HFF-Myc (cell line): Measurements from ENCODE around the gene TBC1D8.

ENCODE experiments used
- DNase-seq: peaks from one replicate; pipeline ENCODE4 v3.0.0-alpha.2; 2011; ENCODE audit warnings: low read depth; ENCODE audit errors: extremely low read depth
- H3K4me3 ChIP-seq: replicated peaks from 2 replicates; pipeline ENCODE4 v1.5.1; 2011; ENCODE audit warnings: low read depth, mild to moderate bottlenecking, control low read depth, low read length
- TF ChIP-seq, protein P1 (sequence below): IDR thresholded peaks from 2 replicates; pipeline ENCODE4 v1.5.1; 2012; ENCODE audit warnings: mild to moderate bottlenecking, low read depth, low read length, control low read depth; ENCODE audit errors: missing control alignments

Gene TBC1D8

DNA sequence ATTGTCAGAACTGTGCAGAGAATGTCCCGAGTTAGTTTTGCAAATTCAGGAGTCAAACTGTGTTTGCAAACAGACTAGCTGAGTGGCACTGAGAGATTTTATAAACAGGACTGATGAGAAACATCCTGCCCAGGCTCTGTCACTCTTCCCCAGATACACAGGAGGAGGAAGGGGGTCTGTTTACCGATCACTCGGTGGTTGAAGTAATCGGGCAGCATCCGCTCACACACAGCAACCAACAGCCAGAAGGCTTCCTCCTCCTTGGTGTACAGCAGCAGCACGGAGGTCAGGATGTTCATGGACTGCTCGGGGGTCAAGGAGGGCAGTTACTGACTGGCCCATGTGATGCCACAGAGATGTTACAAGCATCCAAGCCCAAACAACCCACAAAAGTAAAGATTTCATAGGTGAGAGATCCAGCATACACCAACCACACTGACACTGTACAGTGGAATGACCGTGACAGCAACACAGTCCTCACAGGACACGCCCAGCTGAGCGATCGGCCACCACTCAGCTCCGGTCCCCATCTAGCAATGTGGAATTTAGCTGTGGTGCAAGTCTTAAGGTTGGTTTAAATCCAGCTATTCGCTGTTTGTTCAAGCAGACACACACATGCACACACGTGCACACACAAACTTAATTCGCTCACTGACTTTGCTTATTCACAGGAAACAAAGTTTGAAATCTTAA lies 119.0 kb downstream of the TBC1D8 start:
- H3K4me3 ChIP-seq: no peak overlapping the region
- no peak for DNase-seq
- TF ChIP-seq, protein P1, sequence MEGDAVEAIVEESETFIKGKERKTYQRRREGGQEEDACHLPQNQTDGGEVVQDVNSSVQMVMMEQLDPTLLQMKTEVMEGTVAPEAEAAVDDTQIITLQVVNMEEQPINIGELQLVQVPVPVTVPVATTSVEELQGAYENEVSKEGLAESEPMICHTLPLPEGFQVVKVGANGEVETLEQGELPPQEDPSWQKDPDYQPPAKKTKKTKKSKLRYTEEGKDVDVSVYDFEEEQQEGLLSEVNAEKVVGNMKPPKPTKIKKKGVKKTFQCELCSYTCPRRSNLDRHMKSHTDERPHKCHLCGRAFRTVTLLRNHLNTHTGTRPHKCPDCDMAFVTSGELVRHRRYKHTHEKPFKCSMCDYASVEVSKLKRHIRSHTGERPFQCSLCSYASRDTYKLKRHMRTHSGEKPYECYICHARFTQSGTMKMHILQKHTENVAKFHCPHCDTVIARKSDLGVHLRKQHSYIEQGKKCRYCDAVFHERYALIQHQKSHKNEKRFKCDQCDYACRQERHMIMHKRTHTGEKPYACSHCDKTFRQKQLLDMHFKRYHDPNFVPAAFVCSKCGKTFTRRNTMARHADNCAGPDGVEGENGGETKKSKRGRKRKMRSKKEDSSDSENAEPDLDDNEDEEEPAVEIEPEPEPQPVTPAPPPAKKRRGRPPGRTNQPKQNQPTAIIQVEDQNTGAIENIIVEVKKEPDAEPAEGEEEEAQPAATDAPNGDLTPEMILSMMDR: no peak

DNA sequence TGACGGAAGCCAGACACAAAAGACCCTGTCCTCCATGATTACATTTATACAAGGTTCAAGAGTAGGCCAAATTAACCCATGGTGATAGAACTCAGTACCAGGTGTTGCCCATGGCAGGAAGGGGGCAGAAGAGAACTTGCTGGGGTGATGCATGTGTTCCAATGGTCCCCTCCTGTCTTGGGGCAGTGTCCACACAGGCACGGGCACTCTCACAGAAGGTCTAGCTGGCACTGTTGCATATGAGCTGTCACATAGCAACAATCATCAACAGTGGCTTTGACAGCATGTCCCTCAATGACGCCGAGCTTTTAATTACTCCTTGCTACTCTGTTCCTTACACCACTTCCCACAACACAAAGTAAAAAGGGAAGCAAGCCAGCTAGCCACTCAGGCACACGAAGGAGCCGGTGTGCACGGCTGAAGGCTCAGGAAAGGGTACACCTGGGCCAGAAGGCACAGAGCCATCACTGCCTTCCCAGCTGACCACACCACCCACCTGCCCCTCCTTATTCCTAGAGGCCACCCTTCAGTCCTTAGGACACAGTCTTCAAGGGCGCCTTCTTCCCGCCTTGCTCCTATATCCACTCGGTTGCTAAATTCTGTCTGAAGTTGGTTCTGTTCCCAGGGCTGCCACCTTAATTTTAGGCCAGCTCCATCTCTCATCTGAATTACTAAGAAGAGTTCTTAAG lies 120.2 kb downstream of the TBC1D8 start:
- TF ChIP-seq, protein P1: no peak
- no peak overlapping the region for H3K4me3 ChIP-seq
- no peak for DNase-seq

DNA sequence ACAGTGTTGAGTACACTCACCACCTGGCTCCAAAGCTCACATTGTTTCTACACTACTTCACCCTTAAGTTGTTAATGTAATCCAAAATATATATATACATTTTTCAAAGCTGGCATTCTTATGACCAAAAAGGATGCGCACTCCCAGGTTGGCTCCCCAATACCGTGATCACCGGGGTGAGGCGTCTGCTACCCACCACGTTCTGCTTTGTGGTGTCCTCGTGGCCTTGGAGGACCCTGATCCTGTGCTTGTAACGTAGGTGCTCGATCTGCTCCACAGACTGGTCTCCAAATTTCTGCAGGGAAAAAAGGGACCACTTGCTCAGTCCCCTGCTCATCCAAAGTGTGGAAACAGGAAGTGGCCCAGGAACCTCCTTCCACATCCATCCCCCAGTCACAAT lies 123.3 kb downstream of the TBC1D8 start:
- H3K4me3 ChIP-seq: no peak overlapping the region
- TF ChIP-seq, protein P1: no peak
- DNase-seq: no peak

DNA sequence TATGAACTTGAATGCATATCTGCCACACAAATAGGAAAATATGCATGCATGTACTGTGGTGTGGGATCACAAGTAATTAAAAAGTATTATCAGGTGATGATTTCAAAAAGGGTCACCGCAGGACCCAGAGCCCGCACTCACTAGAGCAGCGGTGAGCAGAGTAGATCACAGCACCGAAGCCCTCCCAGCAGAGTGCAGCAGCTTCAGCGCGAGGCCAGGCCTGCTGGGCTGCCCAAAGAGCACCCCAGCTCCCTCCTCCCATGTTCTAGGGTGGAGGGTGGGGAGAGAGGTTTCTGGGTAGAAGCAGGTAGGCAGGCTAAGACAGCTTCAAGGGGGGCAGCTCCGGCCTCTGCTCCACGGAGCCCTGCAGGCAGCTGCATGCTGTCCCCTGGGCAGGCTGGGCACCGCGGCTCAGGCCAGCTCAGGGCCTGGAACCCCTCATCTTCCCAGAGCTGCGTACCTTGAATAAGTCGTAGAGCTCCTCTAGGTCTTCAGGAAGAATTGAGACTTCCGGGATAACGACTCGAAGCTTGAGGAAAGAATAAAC lies 124.2 kb downstream of the TBC1D8 start:
- DNase-seq: no peak

DNA sequence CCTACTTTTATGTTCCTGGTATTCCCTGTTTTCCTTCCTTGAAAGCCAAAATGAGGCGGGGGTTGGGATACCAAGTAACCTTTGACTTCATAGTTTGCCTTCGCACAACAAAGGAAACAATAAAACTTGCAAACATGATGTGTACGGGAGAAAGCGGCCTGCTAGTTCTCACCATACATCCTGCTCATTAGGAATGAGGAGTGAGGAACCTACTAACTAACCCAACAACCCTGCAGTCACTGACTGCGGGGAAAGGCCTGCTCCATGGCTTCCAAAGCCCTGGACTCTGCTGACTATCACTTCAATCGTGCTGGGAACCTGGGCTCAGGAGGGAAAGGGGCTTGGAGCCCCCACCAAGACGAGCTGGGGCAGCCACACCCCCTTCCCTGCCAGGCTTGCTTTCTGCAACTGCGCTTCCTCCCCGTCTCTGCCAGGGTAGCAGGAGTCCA lies 124.9 kb downstream of the TBC1D8 start:
- TF ChIP-seq, protein P1: no peak
- H3K4me3 ChIP-seq: no peak overlapping the region
- no peak for DNase-seq

More for the DNA sequence above, 124.2 kb downstream of the TBC1D8 start:
- H3K4me3 ChIP-seq: no peak overlapping the region
- TF ChIP-seq, protein P1: no peak

DNA sequence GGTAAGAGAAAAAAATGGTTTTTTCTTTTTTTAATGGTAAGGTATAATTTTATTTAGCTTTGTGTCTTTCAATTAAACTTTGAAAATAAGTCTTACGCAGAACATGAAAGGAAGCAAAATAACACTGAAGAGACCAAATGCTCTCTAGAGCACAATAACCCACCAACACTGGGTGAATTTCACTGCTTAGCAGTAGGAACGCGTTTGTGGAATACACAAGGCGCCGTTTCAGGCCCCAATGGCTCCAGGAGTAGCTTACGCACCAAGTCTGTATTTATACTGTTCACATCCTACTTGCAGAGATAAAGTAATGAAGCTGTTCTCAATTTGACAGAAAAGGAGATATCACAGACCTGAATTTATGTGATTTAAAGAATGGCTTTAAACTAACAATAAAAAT lies 125.6 kb downstream of the TBC1D8 start:
- TF ChIP-seq, protein P1: no peak
- no peak for DNase-seq
- no peak overlapping the region for H3K4me3 ChIP-seq
